Jurkat, Clone E6-1 (cell line): ENCODE measurements around the gene MDFI. TPM values are rescaled to one million over a fixed set of nuclear protein-coding genes. Genes with fewer than 3 reads are reported as not detected.

Experiments used
- DNase-seq: peaks from one replicate; pipeline ENCODE4 v3.0.0-alpha.2; 2011; ENCODE audit warnings: low read depth, low spot score
- H3K4me3 ChIP-seq: 2 replicates; pipeline ENCODE4 v1.5.1; 2011; ENCODE audit warnings: mild to moderate bottlenecking, low read length, control low read depth, moderate library complexity
- polyA plus RNA-seq: library from polyadenylated mRNA; unstranded; fragments of >200 nt; gene quantifications from one replicate; pipeline ENCODE4 v1.2.1, GENCODE V29; 2012; ENCODE audit warnings: missing spikeins; ENCODE audit not compliant: insufficient read length, insufficient read depth

Gene MDFI
- polyA plus RNA-seq: 28.4 TPM

- peak within 1 kb of the TSS; percentile 52 for H3K4me3 ChIP-seq
- no peak for DNase-seq
Measured at GRCh38 chr6:41638002-41638934, at the start of gene MDFI. Gene MDFI, plus strand, starts transcription at chr6:41638468. Its CDS starts 282 bp downstream, at chr6:41638750.

GRCh38 chr6:41589223-41589622, 49.0 kb upstream of the MDFI start:
- no peak overlapping the region for H3K4me3 ChIP-seq
- no peak for DNase-seq

GRCh38 chr6:41589636-41590622, 48.3 kb upstream of the MDFI start:
- no peak overlapping the region for H3K4me3 ChIP-seq

GRCh38 chr6:41591122-41591521, 47.1 kb upstream of the MDFI start:
- no peak overlapping the region for H3K4me3 ChIP-seq
- DNase-seq: no peak

More at GRCh38 chr6:41589636-41590622, 48.3 kb upstream of the MDFI start:
- no peak for DNase-seq

GRCh38 chr6:41591859-41592502, 46.3 kb upstream of the MDFI start:
- DNase-seq: peak; percentile 61
- no peak overlapping the region for H3K4me3 ChIP-seq

GRCh38 chr6:41593406-41593805, 44.9 kb upstream of the MDFI start:
- DNase-seq: no peak
- no peak overlapping the region for H3K4me3 ChIP-seq

GRCh38 chr6:41593839-41594238, 44.4 kb upstream of the MDFI start:
- DNase-seq: no peak
- H3K4me3 ChIP-seq: no peak overlapping the region

- DNase-seq: no peak
Measured at GRCh38 chr6:41594326-41594725, 43.9 kb upstream of the MDFI start.

GRCh38 chr6:41594766-41595165, 43.5 kb upstream of the MDFI start:
- H3K4me3 ChIP-seq: no peak overlapping the region
- no peak for DNase-seq

More at GRCh38 chr6:41594326-41594725, 43.9 kb upstream of the MDFI start:
- no peak overlapping the region for H3K4me3 ChIP-seq

- DNase-seq: no peak
- no peak overlapping the region for H3K4me3 ChIP-seq
Measured at GRCh38 chr6:41595166-41595565, 43.1 kb upstream of the MDFI start.

GRCh38 chr6:41596096-41596685, 42.1 kb upstream of the MDFI start:
- no peak for DNase-seq
- H3K4me3 ChIP-seq: no peak overlapping the region

GRCh38 chr6:41596807-41597206, 41.5 kb upstream of the MDFI start:
- no peak for DNase-seq
- no peak overlapping the region for H3K4me3 ChIP-seq

GRCh38 chr6:41597246-41598000, 40.8 kb upstream of the MDFI start:
- DNase-seq: no peak
- H3K4me3 ChIP-seq: no peak overlapping the region

GRCh38 chr6:41598670-41599014, 39.6 kb upstream of the MDFI start:
- no peak overlapping the region for H3K4me3 ChIP-seq
- DNase-seq: no peak

- no peak for DNase-seq
- peak overlapping the region; percentile 18; the same call in 1 of the 2 replicates for H3K4me3 ChIP-seq
Measured at GRCh38 chr6:41599015-41599851, 39.0 kb upstream of the MDFI start.

GRCh38 chr6:41599852-41600445, 38.3 kb upstream of the MDFI start:
- peak overlapping the region; percentile 18 for H3K4me3 ChIP-seq
- peak; percentile 72 for DNase-seq
